GM21390 (cell line): Measurements from ENCODE around the gene MX2.
A peak's percentile ranks its signal among the peaks of the same experiment; 100 is the strongest.

Experiments used
- ATAC-seq: cut with Tn5 transposase; IDR thresholded peaks from one replicate; pipeline ENCODE4 v1.9.1; 2021; ENCODE audit not compliant: unreplicated experiment

MX2 gene

GRCh38 chr21:41363370-41364270 lies 1.8 kb downstream of the MX2 start:
- ATAC-seq = no peak

- no peak for ATAC-seq
These were observed 2.5 kb downstream of the MX2 start for GRCh38 chr21:41364308-41364707.

- no peak for ATAC-seq
These were observed 3.7 kb downstream of the MX2 start for GRCh38 chr21:41365377-41366107.

GRCh38 chr21:41366522-41367151 lies 4.8 kb downstream of the MX2 start:
- no peak for ATAC-seq

GRCh38 chr21:41367301-41367944 lies 5.6 kb downstream of the MX2 start:
- ATAC-seq = peak; percentile 6

- ATAC-seq = peak; percentile 69
These were observed 6.3 kb downstream of the MX2 start for GRCh38 chr21:41367945-41368734.

GRCh38 chr21:41368735-41369104 lies 6.9 kb downstream of the MX2 start:
- no peak for ATAC-seq

GRCh38 chr21:41369105-41369919 lies 7.5 kb downstream of the MX2 start:
- peak; percentile 31 for ATAC-seq

GRCh38 chr21:41369920-41370839 lies 8.4 kb downstream of the MX2 start:
- no peak for ATAC-seq

- ATAC-seq = no peak
These were observed 9.2 kb downstream of the MX2 start for GRCh38 chr21:41370840-41371684.

GRCh38 chr21:41371685-41372030 lies 9.8 kb downstream of the MX2 start:
- no peak for ATAC-seq

GRCh38 chr21:41373253-41373652 lies 11.4 kb downstream of the MX2 start:
- no peak for ATAC-seq

GRCh38 chr21:41373763-41374162 lies 11.9 kb downstream of the MX2 start:
- ATAC-seq = no peak

- ATAC-seq = no peak
These were observed 12.4 kb downstream of the MX2 start for GRCh38 chr21:41374177-41374712.

GRCh38 chr21:41374867-41375533 lies 13.2 kb downstream of the MX2 start:
- ATAC-seq = no peak

GRCh38 chr21:41375875-41376274 lies 14.0 kb downstream of the MX2 start:
- no peak for ATAC-seq

GRCh38 chr21:41377715-41378114 lies 15.9 kb downstream of the MX2 start:
- no peak for ATAC-seq
